Kidney (tissue), 14 donors: ENCODE results near the gene NXF2. TPM values are rescaled to one million over a fixed set of nuclear protein-coding genes. Genes with fewer than 3 reads are reported as not detected.

ENCODE experiments used
- DNase-seq, 5 donors: peaks; one replicate each; pipeline ENCODE4 v3.0.0-alpha.2; 2013 to 2020
- FAIRE-seq: peaks from 2 replicates; lab custom pipeline; 2012; peaks lifted over from hg19 to GRCh38; lab: Jason Lieb, UNC
- H3K27ac ChIP-seq, 2 donors: one replicate each; pipeline ENCODE4 v1.7.0; 2013; ENCODE audit warnings: low read depth in 2 of 2, low read length in 2 of 2, inconsistent platforms in 1 of 2
- H3K27me3 ChIP-seq: one replicate; pipeline ENCODE4 v1.7.1; 2013; ENCODE audit warnings: low read length, inconsistent platforms; ENCODE audit not compliant: control insufficient read depth, insufficient read depth
- H3K36me3 ChIP-seq, 3 donors: one replicate each; pipeline versions ENCODE4 v1.7.0 to v1.7.1; 2013; ENCODE audit warnings: low read length in 3 of 3, control low read depth in 1 of 3, inconsistent platforms in 1 of 3; ENCODE audit not compliant: insufficient read depth in 3 of 3, control insufficient read depth in 2 of 3
- H3K4me1 ChIP-seq, 3 donors: one replicate each; pipeline versions ENCODE4 v1.7.0 to v1.7.1; 2013; ENCODE audit warnings: low read length in 3 of 3, inconsistent platforms in 1 of 3, low read depth in 1 of 3; ENCODE audit not compliant: control insufficient read depth in 2 of 3, insufficient read depth in 2 of 3
- H3K4me3 ChIP-seq, 3 donors: one replicate each; pipeline versions ENCODE4 v1.7.0 to v1.8.1; 2013; ENCODE audit warnings: low read length in 3 of 3, control low read depth in 1 of 3, inconsistent platforms in 1 of 3
- H3K9ac ChIP-seq, 3 donors: one replicate each; pipeline versions ENCODE4 v1.7.0 to v1.7.1; 2013; ENCODE audit warnings: low read length in 3 of 3, control low read depth in 1 of 3, inconsistent platforms in 1 of 3
- H3K9me3 ChIP-seq, 3 donors: one replicate each; pipeline versions ENCODE4 v1.7.0 to v1.7.1; 2013; ENCODE audit warnings: low read length in 3 of 3, control low read depth in 1 of 3, inconsistent platforms in 1 of 3; ENCODE audit not compliant: control insufficient read depth in 2 of 3, insufficient read depth in 1 of 3
- intact Hi-C: fragments of 100-400 bp; cut with DNase I; formaldehyde crosslinking; loops from one replicate; pipeline ENCODE4 v1.11.1; 2022
- polyA plus RNA-seq: library from polyadenylated mRNA; stranded (reverse); fragments of 350-450 nt; fragmentation: Illumina TruSeq; extraction: RNeasy Lipid Tissue Mini Kit (QIAGEN cat#74804); gene quantifications from one replicate; pipeline ENCODE4 v1.2.3, GENCODE V29; 2014; ENCODE audit warnings: low read depth, low replicate concordance; ENCODE audit not compliant: insufficient read depth
- total RNA-seq: library from RNA; stranded (reverse); fragmentation: NEBNext Ultra II Directional; extraction: Animal tissue kit (Norgen Biotek cat#: 25700); gene quantifications from one replicate; pipeline ENCODE4 v1.2.1, GENCODE V29; 2021
- TF ChIP-seq, protein P1 (sequence below): IDR thresholded peaks from 3 replicates; pipeline ENCODE4 v1.5.1; 2012; ENCODE audit warnings: mild to moderate bottlenecking, moderate library complexity, borderline replicate concordance; ENCODE audit not compliant: insufficient read depth; ENCODE audit errors: extremely low read depth
- donor health status: control.
- donor health status: control.
- donor health status: control.
- donor health status: control.
- donor health status: control.
- donor health status: DM: yes; HTN: yes; CAD: no.
- donor health status: Normal renal cell carcinoma (clear cell type).

The NXF2 gene
- total and polyA plus RNA-seq, 2 donors from 2014 or later = not detected

DNA sequence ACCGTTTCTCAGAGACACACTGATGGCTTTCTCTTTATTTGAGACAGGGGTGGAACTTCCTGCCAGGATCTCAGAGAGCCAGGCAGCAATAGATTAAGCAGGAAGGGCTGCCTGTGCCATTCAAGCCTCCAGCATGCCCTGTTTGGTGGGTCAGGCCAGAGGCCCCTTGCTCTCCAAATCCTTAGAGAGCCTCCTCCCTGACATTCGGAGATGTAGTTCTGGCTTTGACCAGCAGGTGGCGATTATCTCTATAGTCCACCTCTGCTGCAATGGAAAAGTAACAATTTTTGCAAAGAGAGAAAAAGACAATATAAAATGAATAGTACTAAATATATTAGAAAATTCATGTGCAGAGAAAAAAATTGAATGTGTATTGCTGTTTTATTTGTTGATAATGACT lies 98.9 kb downstream of the NXF2 start:
- Histone ChIP-seq H3K36me3 (no peaks in the 10 kb centered on the region), H3K4me1 (no peaks in the 10 kb centered on the region), H3K4me3 (no peak overlapping the region), H3K9ac (no peak overlapping the region), H3K27ac (no peak overlapping the region), H3K9me3 (no peaks in the 10 kb centered on the region), H3K27me3 (no peaks in the 10 kb centered on the region)
- DNase-seq (peak in 4 of 5 donors; percentile 36 to 54 (median 52)), FAIRE-seq (no peak)
- TF ChIP-seq, protein P1, sequence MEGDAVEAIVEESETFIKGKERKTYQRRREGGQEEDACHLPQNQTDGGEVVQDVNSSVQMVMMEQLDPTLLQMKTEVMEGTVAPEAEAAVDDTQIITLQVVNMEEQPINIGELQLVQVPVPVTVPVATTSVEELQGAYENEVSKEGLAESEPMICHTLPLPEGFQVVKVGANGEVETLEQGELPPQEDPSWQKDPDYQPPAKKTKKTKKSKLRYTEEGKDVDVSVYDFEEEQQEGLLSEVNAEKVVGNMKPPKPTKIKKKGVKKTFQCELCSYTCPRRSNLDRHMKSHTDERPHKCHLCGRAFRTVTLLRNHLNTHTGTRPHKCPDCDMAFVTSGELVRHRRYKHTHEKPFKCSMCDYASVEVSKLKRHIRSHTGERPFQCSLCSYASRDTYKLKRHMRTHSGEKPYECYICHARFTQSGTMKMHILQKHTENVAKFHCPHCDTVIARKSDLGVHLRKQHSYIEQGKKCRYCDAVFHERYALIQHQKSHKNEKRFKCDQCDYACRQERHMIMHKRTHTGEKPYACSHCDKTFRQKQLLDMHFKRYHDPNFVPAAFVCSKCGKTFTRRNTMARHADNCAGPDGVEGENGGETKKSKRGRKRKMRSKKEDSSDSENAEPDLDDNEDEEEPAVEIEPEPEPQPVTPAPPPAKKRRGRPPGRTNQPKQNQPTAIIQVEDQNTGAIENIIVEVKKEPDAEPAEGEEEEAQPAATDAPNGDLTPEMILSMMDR = peak; percentile 49
- intact Hi-C loops = no loop called here

Other genes with a start within 250 kb of the NXF2 start
- 2.6 TPM for gene TCEAL2, start 121.5 kb upstream of the NXF2 start, total RNA-seq
- gene TCEAL2, start 121.5 kb upstream of the NXF2 start, polyA plus RNA-seq = 47.2 TPM
- not detected for gene TCEAL6, start 104.7 kb upstream of the NXF2 start, total RNA-seq
- gene TCEAL6, start 104.7 kb upstream of the NXF2 start, polyA plus RNA-seq = 1.1 TPM
- 9.5 TPM for gene BEX5, start 91.2 kb upstream of the NXF2 start, total RNA-seq
- 42.4 TPM for gene BEX5, start 91.2 kb upstream of the NXF2 start, polyA plus RNA-seq
- gene TCP11X1, start 31.9 kb upstream of the NXF2 start, total RNA-seq = not detected
- gene TCP11X1, start 31.9 kb upstream of the NXF2 start, polyA plus RNA-seq = not detected
- gene NXF2B, start 192.8 kb downstream of the NXF2 start, total RNA-seq = 0.25 TPM
- not detected for gene NXF2B, start 192.8 kb downstream of the NXF2 start, polyA plus RNA-seq
- gene TCP11X2, start 224.6 kb downstream of the NXF2 start, total RNA-seq = not detected
- gene TCP11X2, start 224.6 kb downstream of the NXF2 start, polyA plus RNA-seq = not detected